PFSK-1 (cell line): ENCODE measurements around the gene TMEM132D.

Source experiments
- POLR2AphosphoS5 ChIP-seq: IDR thresholded peaks from 2 replicates; pipeline ENCODE4 v1.6.1; 2012; ENCODE audit warnings: low read depth, mild to moderate bottlenecking, control low read depth, low read length, moderate library complexity
- SIN3A ChIP-seq: IDR thresholded peaks from 2 replicates; pipeline ENCODE4 v1.6.1; 2012; ENCODE audit warnings: mild to moderate bottlenecking, low read length, moderate library complexity, borderline replicate concordance; ENCODE audit not compliant: insufficient read depth
- TAF1 ChIP-seq: IDR thresholded peaks from 2 replicates; pipeline ENCODE4 v1.6.1; 2012; ENCODE audit warnings: low read length, control low read depth, borderline replicate concordance; ENCODE audit not compliant: insufficient read depth
- TF ChIP-seq, protein P1 (sequence below), 2 experiments: IDR thresholded peaks; 2 replicates each; pipeline versions ENCODE4 v1.6.1 to v1.8.0; 2011 to 2012; ENCODE audit warnings: low read depth in 2 of 2, low read length in 2 of 2, control low read depth in 1 of 2, inconsistent platforms in 1 of 2, mild to moderate bottlenecking in 1 of 2, moderate library complexity in 1 of 2; ENCODE audit not compliant: insufficient read depth in 1 of 2

DNA sequence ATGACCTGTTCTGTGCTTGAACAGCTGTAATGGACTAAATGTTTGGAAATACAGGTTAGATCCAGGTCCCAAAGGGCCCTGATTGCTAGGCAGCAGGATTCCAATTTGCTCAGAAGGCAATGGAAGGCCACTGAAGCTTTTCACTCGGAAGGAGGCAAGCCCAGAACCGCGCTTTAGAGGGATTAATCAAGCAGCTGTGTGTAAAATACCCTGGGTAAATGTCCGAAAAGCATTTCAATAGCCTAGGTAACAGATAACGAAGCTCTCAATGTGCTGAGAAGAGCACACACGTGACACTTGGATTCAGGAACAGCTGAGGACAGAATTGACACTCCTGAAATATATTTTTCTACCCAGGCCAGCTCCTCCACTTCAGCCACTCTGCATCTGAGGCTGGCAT, 436.1 kb downstream of the TMEM132D start:
- TF ChIP-seq TAF1 (no peak), POLR2AphosphoS5 (no peak), SIN3A (no peak)
- TF ChIP-seq, protein P1, sequence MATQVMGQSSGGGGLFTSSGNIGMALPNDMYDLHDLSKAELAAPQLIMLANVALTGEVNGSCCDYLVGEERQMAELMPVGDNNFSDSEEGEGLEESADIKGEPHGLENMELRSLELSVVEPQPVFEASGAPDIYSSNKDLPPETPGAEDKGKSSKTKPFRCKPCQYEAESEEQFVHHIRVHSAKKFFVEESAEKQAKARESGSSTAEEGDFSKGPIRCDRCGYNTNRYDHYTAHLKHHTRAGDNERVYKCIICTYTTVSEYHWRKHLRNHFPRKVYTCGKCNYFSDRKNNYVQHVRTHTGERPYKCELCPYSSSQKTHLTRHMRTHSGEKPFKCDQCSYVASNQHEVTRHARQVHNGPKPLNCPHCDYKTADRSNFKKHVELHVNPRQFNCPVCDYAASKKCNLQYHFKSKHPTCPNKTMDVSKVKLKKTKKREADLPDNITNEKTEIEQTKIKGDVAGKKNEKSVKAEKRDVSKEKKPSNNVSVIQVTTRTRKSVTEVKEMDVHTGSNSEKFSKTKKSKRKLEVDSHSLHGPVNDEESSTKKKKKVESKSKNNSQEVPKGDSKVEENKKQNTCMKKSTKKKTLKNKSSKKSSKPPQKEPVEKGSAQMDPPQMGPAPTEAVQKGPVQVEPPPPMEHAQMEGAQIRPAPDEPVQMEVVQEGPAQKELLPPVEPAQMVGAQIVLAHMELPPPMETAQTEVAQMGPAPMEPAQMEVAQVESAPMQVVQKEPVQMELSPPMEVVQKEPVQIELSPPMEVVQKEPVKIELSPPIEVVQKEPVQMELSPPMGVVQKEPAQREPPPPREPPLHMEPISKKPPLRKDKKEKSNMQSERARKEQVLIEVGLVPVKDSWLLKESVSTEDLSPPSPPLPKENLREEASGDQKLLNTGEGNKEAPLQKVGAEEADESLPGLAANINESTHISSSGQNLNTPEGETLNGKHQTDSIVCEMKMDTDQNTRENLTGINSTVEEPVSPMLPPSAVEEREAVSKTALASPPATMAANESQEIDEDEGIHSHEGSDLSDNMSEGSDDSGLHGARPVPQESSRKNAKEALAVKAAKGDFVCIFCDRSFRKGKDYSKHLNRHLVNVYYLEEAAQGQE (IDR thresholded peaks at IDR 0.05; ENCODE audit: insufficient read depth in 1 of 2, low read depth in 2 of 2, low read length in 2 of 2): no peak
